Epithelial cell of prostate (primary cell): Measurements from ENCODE around the gene ZNF618.
A peak's percentile ranks its signal among the peaks of the same experiment; 100 is the strongest.

Experiments used
- DNase-seq: peaks from one replicate; pipeline ENCODE4 v3.0.0-alpha.2; 2011; ENCODE audit warnings: low read depth, low spot score
- H3K27ac ChIP-seq: fragments of 450-650 bp; 2 replicates; pipeline ENCODE4 v1.5.1; 2017; ENCODE audit warnings: mild to moderate bottlenecking

Gene ZNF618, protein sequence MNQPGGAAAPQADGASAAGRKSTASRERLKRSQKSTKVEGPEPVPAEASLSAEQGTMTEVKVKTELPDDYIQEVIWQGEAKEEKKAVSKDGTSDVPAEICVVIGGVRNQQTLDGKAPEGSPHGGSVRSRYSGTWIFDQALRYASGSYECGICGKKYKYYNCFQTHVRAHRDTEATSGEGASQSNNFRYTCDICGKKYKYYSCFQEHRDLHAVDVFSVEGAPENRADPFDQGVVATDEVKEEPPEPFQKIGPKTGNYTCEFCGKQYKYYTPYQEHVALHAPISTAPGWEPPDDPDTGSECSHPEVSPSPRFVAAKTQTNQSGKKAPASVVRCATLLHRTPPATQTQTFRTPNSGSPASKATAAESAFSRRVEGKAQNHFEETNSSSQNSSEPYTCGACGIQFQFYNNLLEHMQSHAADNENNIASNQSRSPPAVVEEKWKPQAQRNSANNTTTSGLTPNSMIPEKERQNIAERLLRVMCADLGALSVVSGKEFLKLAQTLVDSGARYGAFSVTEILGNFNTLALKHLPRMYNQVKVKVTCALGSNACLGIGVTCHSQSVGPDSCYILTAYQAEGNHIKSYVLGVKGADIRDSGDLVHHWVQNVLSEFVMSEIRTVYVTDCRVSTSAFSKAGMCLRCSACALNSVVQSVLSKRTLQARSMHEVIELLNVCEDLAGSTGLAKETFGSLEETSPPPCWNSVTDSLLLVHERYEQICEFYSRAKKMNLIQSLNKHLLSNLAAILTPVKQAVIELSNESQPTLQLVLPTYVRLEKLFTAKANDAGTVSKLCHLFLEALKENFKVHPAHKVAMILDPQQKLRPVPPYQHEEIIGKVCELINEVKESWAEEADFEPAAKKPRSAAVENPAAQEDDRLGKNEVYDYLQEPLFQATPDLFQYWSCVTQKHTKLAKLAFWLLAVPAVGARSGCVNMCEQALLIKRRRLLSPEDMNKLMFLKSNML

DNA sequence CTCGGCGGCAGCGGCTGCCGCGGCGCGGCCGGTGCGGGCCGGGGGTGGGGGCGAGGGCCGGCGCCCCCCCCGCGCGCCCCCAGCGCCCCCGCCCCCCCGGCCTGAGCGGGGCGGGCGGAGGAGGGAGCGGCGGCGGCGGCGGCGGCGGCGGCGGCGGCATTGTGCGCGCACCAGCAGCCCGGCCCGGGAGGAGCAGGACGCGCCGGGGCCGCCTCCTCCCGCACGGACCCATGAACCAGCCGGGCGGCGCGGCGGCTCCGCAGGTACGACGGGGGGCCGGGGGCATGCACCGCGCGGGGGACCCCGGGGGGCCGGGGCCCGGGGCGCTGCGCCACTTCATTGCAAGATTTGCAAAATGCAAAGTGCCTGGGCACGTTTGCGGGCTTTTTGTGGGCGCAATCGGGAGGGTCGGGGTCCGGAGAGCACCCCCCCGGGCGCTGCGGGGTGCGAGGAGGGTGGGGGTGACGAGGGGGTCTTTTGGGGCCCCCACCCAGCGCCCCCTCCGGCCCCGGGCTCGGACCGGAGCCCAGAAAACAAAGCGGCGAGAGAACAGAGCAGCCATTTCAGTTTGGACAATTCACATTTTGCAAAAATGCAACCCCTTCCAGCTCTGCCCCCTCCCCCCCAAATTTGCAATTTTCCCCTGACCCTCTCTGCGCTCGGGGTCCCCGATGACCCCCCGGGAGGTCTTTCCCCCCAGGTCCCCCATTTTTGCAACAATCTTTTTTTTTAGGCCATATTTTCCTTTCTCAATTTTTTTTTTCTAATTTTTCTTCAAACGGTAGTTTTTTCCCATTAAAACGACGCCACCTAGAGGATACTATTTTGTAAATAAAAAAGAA is at the start of gene ZNF618:
Gene ZNF618, plus strand, starts transcription at position 159 of the 842 bp plus-strand sequence. Its CDS starts 72 bp downstream, at position 231.
- DNase-seq = no peak
- no peak within 1 kb of the TSS for H3K27ac ChIP-seq

GRCh38 chr9:113828221-113828620 is 47.9 kb upstream of the ZNF618 start:
- no peak for DNase-seq
- no peak overlapping the region for H3K27ac ChIP-seq

GRCh38 chr9:113837334-113837733 is 38.8 kb upstream of the ZNF618 start:
- H3K27ac ChIP-seq = no peak overlapping the region
- DNase-seq = no peak

GRCh38 chr9:113842086-113842485 is 34.0 kb upstream of the ZNF618 start:
- no peak for DNase-seq
- H3K27ac ChIP-seq = no peak overlapping the region

- no peak overlapping the region for H3K27ac ChIP-seq
- DNase-seq = no peak
Observed at GRCh38 chr9:113844466-113844865, 31.6 kb upstream of the ZNF618 start.

DNA sequence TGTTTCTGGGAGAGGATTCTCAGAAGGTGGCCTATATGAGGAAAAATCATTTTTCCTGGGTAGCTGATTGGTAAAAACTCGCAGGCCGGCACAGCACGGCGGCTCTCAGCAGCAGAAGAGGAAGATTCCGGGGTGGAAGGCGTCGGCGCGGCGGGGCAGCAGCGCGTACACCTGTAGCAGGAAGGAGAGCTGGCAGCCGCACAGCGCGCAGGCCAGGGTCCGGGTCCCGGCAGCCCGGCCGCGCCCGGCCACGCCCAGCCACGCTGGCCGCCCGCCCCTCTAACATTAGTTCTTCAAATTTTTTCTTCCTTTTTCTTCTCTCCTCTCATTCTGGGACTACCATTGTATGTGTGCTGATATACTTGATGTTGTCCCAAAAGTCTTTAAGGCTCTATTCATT is 24.8 kb upstream of the ZNF618 start:
- DNase-seq = no peak

GRCh38 chr9:113851873-113852272 is 24.2 kb upstream of the ZNF618 start:
- no peak overlapping the region for H3K27ac ChIP-seq
- no peak for DNase-seq

More for the DNA sequence above, 24.8 kb upstream of the ZNF618 start:
- H3K27ac ChIP-seq = no peak overlapping the region

DNA sequence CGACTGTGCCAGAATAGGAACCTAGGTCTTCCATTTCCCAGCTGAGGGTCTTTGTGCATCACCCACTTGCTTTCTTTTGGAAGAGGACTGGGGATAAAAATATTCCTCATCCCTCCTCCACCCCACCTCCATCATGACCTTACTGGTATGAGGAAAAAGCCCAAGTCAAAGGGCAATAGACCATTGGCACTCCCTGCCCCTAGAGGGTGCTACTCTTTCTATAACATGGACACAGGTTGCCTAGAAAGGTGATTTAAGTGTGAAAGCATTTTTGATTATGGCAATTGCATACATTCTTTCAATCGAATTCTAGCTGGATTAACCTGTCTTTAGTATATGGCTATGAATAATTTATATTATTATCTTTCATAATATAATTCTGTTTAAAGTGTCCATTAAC is 22.8 kb upstream of the ZNF618 start:
- H3K27ac ChIP-seq = no peak overlapping the region
- no peak for DNase-seq

DNA sequence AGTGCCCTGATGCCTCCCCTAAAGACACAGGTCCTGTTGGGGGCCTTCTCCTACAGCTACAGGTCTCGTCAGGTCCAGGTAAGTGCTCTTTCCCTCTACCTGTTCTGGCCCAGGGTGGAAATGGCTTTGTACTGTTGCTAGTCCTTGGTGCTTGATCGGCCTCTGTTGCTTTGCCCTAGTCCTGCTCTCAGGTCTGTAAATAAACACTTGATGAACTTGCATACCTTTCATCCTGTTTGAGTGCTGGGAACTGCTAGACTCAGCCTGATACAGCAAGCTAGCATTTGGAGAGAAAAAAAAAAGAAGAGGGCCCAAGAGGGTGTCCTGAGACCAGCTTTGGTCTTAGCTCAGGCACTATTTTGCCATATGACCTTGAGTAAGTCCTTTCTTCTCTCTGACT is 21.8 kb upstream of the ZNF618 start:
- DNase-seq = no peak

DNA sequence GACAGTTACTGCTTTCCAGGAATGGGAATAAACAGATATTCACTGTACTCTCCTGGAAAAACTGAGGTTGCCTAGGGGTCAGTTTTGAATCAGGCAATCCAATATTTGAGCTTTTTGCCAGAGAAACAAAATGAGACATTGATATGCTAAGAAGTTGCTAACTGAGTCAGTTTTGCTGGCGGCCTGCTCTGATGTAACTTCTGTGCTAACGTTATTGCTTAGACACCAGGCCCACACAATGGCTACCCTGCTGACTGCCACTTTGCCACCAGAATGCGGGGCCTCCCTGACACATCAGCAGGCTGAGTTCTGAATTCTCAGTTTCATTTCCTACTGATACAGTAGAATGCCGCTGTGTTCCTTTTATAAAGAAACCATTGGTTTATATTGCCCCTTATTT is 18.2 kb upstream of the ZNF618 start:
- no peak for DNase-seq
- H3K27ac ChIP-seq = no peak overlapping the region

More for the DNA sequence above, 21.8 kb upstream of the ZNF618 start:
- H3K27ac ChIP-seq = no peak overlapping the region

GRCh38 chr9:113858282-113858681 is 17.8 kb upstream of the ZNF618 start:
- DNase-seq = no peak
- H3K27ac ChIP-seq = no peak overlapping the region

DNA sequence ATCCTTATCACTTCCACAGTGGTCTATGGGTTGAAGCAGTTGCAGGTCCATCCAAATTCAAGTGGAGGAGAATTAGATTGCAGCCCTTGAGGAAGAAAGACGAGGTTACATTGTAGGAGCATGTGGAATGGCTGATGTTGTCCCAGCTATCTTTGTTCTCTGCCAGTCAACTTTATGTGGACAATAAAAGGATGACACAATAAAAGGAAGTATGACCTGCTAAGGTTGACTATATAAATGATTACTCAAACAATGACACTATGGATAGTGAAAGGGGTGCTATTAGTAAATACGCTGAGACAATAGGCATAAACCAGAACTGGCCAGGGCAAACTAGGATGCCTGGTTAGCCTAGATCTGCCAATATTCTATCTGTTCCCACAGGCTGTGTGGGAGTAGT is 12.8 kb upstream of the ZNF618 start:
- H3K27ac ChIP-seq = no peak overlapping the region
- DNase-seq = no peak

GRCh38 chr9:113868501-113868900 is 7.6 kb upstream of the ZNF618 start:
- no peak for DNase-seq
- no peak overlapping the region for H3K27ac ChIP-seq

GRCh38 chr9:113872485-113873143 is 3.5 kb upstream of the ZNF618 start:
- H3K27ac ChIP-seq = peak overlapping the region; percentile 14
- DNase-seq = peak; percentile 22

- no peak for DNase-seq
- H3K27ac ChIP-seq = no peak overlapping the region
Observed at GRCh38 chr9:113873446-113873845, 2.7 kb upstream of the ZNF618 start.

DNA sequence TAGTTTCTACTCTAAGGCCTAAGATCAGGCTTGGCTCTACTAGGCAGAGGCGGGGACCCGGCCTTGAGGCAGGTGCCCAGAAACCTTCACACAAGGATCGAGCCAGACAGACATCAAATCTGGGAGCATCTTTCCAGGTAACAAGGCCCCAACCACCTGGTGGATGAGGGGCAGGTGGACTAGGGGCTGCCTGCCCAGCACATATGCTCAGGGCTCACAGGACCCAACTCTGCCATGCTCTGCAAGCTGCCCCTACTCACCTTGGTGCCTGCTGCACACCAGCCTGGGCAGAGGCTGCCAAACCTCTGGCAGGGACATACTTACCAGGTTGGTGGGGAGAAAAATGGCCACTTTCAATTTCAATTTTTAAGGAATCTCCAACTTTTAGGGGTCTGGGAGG is 2.2 kb upstream of the ZNF618 start:
- no peak for DNase-seq
- H3K27ac ChIP-seq = no peak overlapping the region

GRCh38 chr9:113875459-113876150 is 504 bp upstream of the ZNF618 start:
- H3K27ac ChIP-seq = no peak overlapping the region
- DNase-seq = no peak

DNA sequence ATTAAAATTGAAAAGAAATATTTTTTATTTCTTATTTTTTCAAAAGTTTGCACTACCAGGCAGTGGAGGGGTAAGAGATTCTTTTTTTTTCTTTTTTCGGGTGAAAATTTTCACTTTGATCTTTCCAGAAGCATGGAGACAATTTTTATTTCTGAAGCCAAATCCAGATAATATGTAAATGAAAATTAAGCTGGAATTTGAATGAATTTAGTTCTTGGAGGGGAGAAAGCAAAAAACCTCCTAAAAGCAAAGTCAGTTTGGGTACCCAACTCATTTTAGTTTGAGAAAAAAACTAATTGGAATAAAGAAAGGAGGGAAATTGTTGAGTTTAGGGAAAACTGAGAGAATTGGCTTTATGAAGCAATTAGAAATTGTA is 872 bp downstream of the ZNF618 start:
- DNase-seq = no peak
- no peak overlapping the region for H3K27ac ChIP-seq

GRCh38 chr9:113879318-113879717 is 3.2 kb downstream of the ZNF618 start:
- H3K27ac ChIP-seq = no peak overlapping the region

More at GRCh38 chr9:113879318-113879717, 3.2 kb downstream of the ZNF618 start:
- no peak for DNase-seq
